DMS114 treated with DMSO at 0.1 percent for 48 hours (cell line): ENCODE data around the gene TIMM13.
A peak's percentile ranks its signal among the peaks of the same experiment; 100 is the strongest.
"Not testable (repeated sequence)": the region's sequence is repeated elsewhere in the genome, so short reads cannot be mapped to it uniquely, and the experiment has no call there.

Experiments
- DNase-seq: peaks from one replicate; lab custom pipeline; 2025; ENCODE audit not compliant: unreplicated experiment; lab: John Stamatoyannopoulos, UW

The TIMM13 gene

GRCh38 chr19:2432131-2432848 is 4.9 kb upstream of the TIMM13 start:
- DNase-seq = no peak

- no peak for DNase-seq
These were observed 4.1 kb upstream of the TIMM13 start for GRCh38 chr19:2431318-2432055.

GRCh38 chr19:2429917-2430535 is 2.6 kb upstream of the TIMM13 start:
- DNase-seq = no peak

DNA sequence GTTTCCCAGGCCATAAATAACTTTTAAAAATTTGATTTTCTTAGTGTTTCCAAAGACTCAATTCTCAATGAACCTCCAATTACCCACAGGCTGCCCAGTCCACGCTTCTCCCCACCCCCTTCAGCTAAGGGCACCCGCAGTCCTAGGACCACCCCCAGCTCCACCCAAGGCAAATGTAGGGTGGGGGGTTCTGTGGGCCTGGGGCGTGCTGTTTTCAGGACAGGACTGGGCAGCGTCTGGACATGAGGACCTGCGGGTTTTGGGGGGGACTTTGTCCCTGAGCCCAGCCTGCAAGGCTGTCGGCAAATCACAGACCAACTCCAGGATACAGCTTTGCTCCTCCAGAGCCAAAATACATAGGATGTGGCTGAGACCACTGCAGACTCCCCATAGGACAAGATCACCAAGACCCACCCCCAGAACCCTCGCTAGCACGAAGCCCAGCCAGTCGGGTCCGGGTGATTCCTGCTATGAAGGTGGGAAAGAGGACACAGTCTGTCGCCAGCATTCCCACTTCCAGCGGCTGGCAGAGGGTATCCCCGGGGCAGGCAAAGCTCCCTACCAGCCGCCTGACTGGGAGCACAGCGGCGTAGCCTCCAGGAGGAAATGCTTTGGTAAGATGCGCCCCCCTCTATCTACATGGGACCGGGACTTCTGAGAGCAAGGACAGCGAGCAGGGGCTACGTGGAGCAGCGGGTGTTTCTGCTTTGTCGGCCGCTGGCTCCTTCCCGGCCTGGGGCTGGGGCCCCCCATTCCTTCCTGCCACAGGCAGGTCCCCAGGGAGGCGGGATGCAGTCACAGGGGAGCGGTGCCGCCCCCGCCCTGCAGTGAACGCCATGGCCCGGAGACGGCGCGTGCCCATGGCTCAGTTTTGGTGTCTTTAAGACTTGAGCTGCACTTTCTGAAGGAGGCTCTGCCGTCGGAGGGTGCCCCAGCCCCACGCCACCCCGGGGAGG is 1.6 kb upstream of the TIMM13 start:
- DNase-seq = no peak

DNA sequence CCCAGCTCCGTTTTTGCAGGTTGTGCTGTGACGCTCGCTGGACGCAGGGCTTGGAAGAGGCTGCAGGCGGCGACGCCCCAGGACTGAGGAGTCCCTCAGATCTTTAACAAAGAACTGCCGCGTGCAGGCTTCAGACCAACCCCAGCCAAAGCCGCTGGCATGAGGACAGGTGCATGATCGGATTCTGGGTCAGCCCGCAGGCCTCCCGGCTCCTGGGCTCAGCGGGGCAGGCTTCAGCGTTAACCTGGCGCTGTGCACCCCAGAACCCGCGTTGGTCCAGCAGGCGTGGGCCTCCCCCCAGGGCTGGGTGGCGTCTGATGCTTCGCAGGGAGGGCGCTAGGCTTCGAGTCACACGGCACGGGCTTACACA is 920 bp upstream of the TIMM13 start:
- DNase-seq = no peak

GRCh38 chr19:2426611-2427428 is 566 bp downstream of the TIMM13 start:
- peak; percentile 15 for DNase-seq

GRCh38 chr19:2425622-2426581 is 1.5 kb downstream of the TIMM13 start:
- DNase-seq = no peak

GRCh38 chr19:2424686-2425621 is 2.4 kb downstream of the TIMM13 start:
- DNase-seq = peak; percentile 31

DNA sequence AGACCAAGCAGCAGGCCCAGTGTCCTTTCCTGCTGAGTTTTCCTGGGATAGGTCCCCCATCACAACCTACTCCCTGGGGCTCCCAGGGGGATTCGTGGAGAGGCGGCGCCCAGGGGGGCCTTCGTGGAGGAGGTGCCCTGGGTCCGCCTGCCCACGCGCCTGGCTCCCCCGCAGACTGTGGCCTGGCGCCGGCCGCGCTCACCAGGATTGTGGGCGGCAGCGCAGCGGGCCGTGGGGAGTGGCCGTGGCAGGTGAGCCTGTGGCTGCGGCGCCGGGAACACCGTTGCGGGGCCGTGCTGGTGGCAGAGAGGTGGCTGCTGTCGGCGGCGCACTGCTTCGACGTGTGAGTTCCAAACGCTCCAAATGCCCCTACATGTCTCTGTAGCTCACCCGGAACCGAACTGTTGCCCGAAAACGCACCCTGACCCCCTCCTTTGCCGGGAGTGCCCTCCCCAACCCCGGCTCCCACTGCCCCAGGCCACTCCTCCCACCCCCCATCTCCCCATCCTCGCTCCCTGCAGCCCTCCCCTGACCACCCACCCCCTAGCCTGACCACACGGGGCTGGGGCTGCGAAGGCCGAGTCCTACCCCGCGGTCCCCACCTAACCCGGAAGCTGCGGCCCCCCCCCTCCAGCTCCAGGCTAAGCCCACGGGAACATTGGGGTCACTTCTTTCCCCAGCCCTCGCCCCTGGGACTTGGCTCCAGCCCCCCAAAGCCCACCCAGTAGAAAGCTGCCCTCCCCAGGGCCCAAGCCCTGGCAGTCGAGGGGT is 3.3 kb downstream of the TIMM13 start:
- DNase-seq = no peak

GRCh38 chr19:2423071-2423914 is 4.1 kb downstream of the TIMM13 start:
- DNase-seq = no peak

- no peak for DNase-seq
These were observed 5.6 kb downstream of the TIMM13 start for GRCh38 chr19:2421581-2422306.

GRCh38 chr19:2420490-2420889 is 6.9 kb downstream of the TIMM13 start:
- DNase-seq = no peak

DNA sequence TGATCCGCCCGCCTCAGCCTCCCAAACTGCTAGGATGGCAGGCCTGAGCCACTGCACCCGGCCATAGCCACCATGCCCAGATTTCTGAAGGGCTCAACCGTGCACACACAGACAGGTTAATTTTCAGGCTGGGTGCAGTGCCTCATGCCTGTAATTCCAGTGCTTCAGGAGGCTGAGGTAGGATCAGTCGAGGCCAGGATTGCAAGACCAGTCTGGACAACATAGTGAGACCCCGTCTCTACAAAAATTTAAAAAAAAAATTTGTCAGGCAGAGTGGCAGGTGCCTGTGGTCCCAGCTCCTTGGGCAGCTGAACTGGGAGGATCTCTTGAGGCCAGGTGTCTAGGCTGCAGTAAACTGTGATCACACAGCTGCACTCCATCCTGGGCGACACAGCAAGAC is 7.6 kb downstream of the TIMM13 start:
- no peak for DNase-seq

DNA sequence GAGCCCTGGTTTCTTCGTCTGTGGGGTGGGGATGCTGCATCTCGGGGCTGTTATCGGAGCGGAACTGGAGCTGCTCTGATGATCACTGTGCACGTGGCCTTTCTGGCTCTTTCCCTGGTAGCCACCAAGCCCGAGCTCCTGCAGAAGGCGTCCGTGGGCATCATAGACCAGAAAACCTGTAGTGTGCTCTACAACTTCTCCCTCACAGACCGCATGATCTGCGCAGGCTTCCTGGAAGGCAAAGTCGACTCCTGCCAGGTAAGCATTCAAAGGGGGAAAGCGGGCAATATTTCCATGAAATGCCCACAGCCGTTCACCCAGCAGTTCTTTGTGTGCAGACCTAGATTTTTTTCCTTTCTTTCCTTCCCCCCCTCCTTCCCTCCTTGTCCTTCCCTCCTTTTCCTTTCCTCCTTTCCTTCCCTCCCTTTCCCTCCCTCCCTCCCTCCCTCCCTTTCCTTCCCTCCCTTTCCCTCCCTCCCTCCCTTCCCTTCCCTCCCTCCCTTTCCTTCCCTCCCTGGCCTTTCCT is 9.4 kb downstream of the TIMM13 start:
- DNase-seq = no peak

DNA sequence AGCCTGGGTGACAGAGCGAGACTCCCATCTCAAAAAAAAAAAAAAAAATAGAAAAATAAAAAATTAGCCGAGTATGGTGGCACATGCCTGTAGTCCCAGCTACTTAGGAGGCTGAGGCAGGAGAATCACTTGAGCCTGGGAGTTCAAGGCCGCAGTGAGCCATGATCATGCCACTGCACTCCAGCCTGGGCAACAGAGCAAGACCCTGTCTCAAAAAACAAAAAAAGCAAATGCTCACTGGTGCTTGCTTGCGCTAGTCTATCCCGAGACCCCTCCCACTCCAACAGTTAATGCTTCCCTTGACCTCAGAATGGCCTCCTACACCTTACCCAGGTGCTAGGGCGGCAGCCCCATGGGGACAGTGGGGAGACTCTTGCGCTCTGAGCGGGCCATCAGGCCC is 9.9 kb downstream of the TIMM13 start:
- DNase-seq = not testable (repeated sequence)
